Ovary (tissue), 9 donors: Measurements from ENCODE around the gene GPC6. TPM values are rescaled to one million over a fixed set of nuclear protein-coding genes. Genes with fewer than 3 reads are reported as not detected.

Source experiments
- DNase-seq, 5 donors: peaks; one replicate each; pipeline ENCODE4 v3.0.0-alpha.2; 2019 to 2020
- H3K27ac ChIP-seq, 2 donors: fragments of 200-600 bp; one replicate each; pipeline versions ENCODE4 v1.5.1 to v1.8.0; 2019 to 2022
- H3K27me3 ChIP-seq: fragments of 200-600 bp; one replicate; pipeline ENCODE4 v1.8.0; 2022
- H3K36me3 ChIP-seq: fragments of 200-600 bp; sonication (generic); one replicate; pipeline ENCODE4 v1.5.1; 2019
- H3K4me1 ChIP-seq: one replicate; pipeline ENCODE4 v1.8.1; 2013; ENCODE audit warnings: mild to moderate bottlenecking, moderate library complexity; ENCODE audit not compliant: insufficient read depth
- H3K4me3 ChIP-seq: fragments of 200-600 bp; sonication (generic); one replicate; pipeline ENCODE4 v1.5.1; 2017
- H3K9me3 ChIP-seq, 2 donors: fragments of 200-600 bp in 1 of 2; sonication (generic) in 1 of 2; one replicate each; pipeline versions ENCODE4 v1.5.1 to v1.8.1; 2013 to 2019; ENCODE audit warnings: mild to moderate bottlenecking in 1 of 2, moderate library complexity in 1 of 2
- CTCF ChIP-seq, 3 donors: fragments of 450-650 bp in 2 of 3; fragments of 200-600 bp in 1 of 3; IDR thresholded peaks; one replicate each; pipeline versions ENCODE4 v1.5.1 to v1.8.0; 2016 to 2022; ENCODE audit warnings: antibody characterized with exemption in 3 of 3, mild to moderate bottlenecking in 1 of 3
- EP300 ChIP-seq: sonication (generic); formaldehyde crosslinking; IDR thresholded peaks from one replicate; pipeline ENCODE4 v1.6.1; 2017; ENCODE audit warnings: antibody characterized with exemption
- POLR2A ChIP-seq: fragments of 450-650 bp; IDR thresholded peaks from one replicate; pipeline ENCODE4 v1.6.1; 2017; ENCODE audit warnings: antibody characterized with exemption, mild to moderate bottlenecking, moderate library complexity
- WGBS, 3 donors: extraction: QIAGEN DNeasy Blood & Tissue Kit in 1 of 3; methylation state at CpG; one replicate each; pipeline versions ENCODE4 v1.1.5 to v1.1.7; 2013 to 2017; 5-methylcytosine and 5-hydroxymethylcytosine counted together
- intact Hi-C, 4 donors: fragments of 100-400 bp; cut with DNase I; formaldehyde crosslinking; loops; one replicate each; pipeline versions ENCODE4 v1.11.0 to v1.15.1; 2022 to 2023
- polyA plus RNA-seq, 2 donors: library from polyadenylated mRNA; stranded (reverse); fragments of 200-250 nt in 1 of 2; fragments of 350-450 nt in 1 of 2; fragmentation: Illumina TruSeq in 1 of 2; extraction: RNeasy Lipid Tissue Mini Kit (QIAGEN cat#74804) in 1 of 2; gene quantifications; one replicate each; pipeline ENCODE4 v1.2.3, GENCODE V29; 2013 to 2014
- total RNA-seq, 7 donors: library from RNA; depleted of rRNA in 2 of 7; stranded (reverse); fragments of >200 nt in 2 of 7; fragmentation: NEBNext Ultra II Directional in 3 of 7; extraction: Animal tissue kit (Norgen Biotek cat#: 25700) in 3 of 7; gene quantifications; one replicate each; pipeline versions ENCODE4 v1.1.0 to v1.2.4, GENCODE V29; 2016 to 2023
- donor health status: DM: no; HTN: no; CAD: no; lungs with moderate emphysema.
- donor health status: DM: no; HTN: no; CAD: no.
- donor health status: Bipolar disorder and iron deficiency.
- donor health status: DM: yes; HTN: yes; CAD: no.
- donor health status: DM: no; HTN: no; CAD: no.
- donor health status: DM: yes; HTN: yes; CAD: no.

GPC6 gene
- total and polyA plus RNA-seq, 9 donors: 4.3 to 22.3 (median 17.9) TPM

DNA sequence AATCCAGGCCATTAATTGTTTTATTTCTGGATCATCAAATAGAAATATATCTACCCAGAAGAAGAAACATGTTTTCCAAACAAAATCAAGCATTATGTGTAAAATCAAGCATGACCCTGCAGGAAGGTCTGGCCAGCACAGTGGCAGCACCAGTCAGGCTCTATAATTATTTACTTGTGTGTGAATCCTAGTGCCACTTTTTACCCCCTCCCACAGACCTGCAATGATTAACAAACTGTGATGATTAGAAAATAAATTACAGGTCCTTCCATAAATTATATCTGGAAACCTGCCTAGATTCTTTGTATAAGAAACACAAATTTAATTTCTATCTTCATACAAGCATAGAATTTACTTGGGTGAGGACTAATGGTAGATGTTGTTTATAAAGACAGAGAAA lies 186.1 kb downstream of the GPC6 start:
- no peak for DNase-seq

DNA sequence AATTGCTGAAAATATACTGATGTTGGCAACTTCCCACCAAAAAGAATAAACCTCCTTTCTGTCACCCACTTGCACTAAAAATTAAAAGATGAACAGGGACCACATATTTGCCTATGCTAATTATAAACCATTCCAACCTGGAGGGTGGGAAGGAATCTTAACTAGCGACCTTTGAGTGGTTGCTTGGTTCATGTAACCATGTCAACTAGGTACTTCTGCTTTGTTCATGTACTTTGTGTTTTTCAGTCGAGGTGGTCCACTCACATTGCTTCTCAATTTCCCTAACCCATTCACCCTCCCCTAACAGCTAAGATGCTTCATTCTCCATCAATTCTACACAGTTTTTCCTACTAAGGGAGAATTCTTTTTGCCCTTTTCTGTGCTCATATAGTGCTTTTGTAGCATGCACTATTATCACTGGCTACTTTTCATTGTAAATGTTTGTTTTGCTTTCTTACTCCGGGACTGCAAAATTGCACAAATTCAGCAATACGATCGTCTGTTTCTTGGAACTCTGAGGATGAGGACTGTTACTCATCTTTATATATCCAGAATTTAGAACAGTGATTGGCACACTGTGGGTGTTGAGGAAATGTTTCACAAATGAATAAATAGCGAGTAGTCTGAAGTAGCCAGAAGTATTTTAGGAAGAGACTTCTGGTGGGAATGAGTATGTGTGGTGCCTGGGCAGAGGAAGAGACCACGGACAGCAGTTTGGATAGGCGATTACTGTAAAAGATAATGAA lies 187.5 kb downstream of the GPC6 start:
- H3K36me3 ChIP-seq: no peaks in the 10 kb centered on the region
- H3K27me3 ChIP-seq: peaks cover 7% of the 10 kb centered on the region
- intact Hi-C loops: no loop called here
- no peaks in the 10 kb centered on the region for H3K4me1 ChIP-seq
- no peak overlapping the region for H3K27ac ChIP-seq
- DNase-seq: no peak
- H3K9me3 ChIP-seq: no peaks in the 10 kb centered on the region
- no peak overlapping the region for H3K4me3 ChIP-seq
- 65 to 76% (median 70%) methylated on average over 8 of the region's 8 CpGs for WGBS, 3 donors
- no peak for TF ChIP-seq POLR2A
- no peak for TF ChIP-seq CTCF (IDR thresholded peaks at IDR 0.05)
- TF ChIP-seq EP300: no peak

More for the DNA sequence above, 186.1 kb downstream of the GPC6 start:
- Histone ChIP-seq H3K9me3 (no peaks in the 10 kb centered on the region), H3K27ac (no peak overlapping the region), H3K4me1 (no peaks in the 10 kb centered on the region), H3K36me3 (no peaks in the 10 kb centered on the region), H3K27me3 (no peaks in the 10 kb centered on the region), H3K4me3 (no peak overlapping the region)
- intact Hi-C loops: no loop called here
- TF ChIP-seq EP300: no peak
- no peak for TF ChIP-seq CTCF (IDR thresholded peaks at IDR 0.05)
- no peak for TF ChIP-seq POLR2A

- H3K27me3 ChIP-seq: peaks cover 7% of the 10 kb centered on the region
- WGBS, 3 donors: 71 to 79% (median 79%) methylated on average over 1 of the region's 1 CpG
- no peaks in the 10 kb centered on the region for H3K36me3 ChIP-seq
- intact Hi-C loops: no loop called here
- H3K9me3 ChIP-seq: no peaks in the 10 kb centered on the region
- no peaks in the 10 kb centered on the region for H3K4me1 ChIP-seq
- no peak overlapping the region for H3K27ac ChIP-seq
- DNase-seq: no peak
- no peak overlapping the region for H3K4me3 ChIP-seq
- TF ChIP-seq EP300 (no peak), POLR2A (no peak), CTCF (IDR thresholded peaks at IDR 0.05) (no peak)
Measured at GRCh38 chr13:93416736-93417355, 190.2 kb downstream of the GPC6 start.

DNA sequence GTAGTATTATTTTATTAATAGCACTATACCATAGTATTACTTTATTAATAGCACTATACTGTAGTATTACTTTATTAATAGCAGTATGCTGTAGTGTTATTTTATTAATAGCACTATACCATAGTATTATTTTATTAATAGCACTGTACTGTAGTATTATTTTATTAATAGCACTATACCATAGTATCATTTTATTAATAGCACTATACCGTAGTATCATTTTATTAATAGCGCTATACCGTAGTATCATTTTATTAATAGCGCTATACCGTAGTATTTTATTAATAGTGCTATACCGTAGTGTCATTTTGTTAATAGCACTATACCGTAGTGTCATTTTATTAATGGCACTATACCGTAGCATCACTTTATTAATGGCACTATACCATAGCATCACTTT lies 191.8 kb downstream of the GPC6 start:
- Histone ChIP-seq H3K36me3 (no peaks in the 10 kb centered on the region), H3K4me1 (no peaks in the 10 kb centered on the region), H3K4me3 (no peak overlapping the region), H3K27me3 (peaks cover 7% of the 10 kb centered on the region), H3K27ac (no peak overlapping the region), H3K9me3 (no peaks in the 10 kb centered on the region)
- DNase-seq: no peak
- TF ChIP-seq EP300: no peak
- no peak for TF ChIP-seq POLR2A
- no peak for TF ChIP-seq CTCF (IDR thresholded peaks at IDR 0.05)
- intact Hi-C loops: no loop called here
- 96 to 98% (median 97%) methylated on average over 8 of the region's 8 CpGs for WGBS, 3 donors
